ENCODE results near the gene NUP37. TPM values are rescaled to one million over a fixed set of nuclear protein-coding genes. Genes with fewer than 3 reads are reported as not detected.

NUP37 gene
- total RNA-seq, 1 experiment from 2014 or later, result 77.5 TPM

DNA sequence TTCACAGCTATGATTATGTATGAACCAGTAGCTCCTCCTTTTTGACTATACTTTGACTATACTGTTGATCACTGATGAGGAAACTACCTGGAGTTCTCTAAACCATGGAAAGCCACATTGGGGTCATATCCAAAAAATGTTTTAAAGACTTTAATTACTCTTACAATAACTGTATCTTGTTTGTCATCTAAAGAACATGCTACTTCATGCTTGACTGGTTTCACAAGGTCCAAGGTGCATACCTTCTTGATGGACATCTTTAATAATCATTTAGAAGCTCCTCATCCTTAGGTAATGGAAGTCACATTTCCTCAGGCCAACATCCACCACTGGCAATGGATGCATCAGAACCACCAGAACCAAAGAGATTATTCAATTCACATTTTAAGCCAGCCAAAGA, 88.1 kb downstream of the NUP37 start:
- no peak overlapping the region for H3K4me2 ChIP-seq (ENCODE audit: low read length)
- no peaks in the 10 kb centered on the region for H3K4me1 ChIP-seq (ENCODE audit: control insufficient read depth in 1 of 2, insufficient read depth in 2 of 2, low read length in 2 of 2)
- intact Hi-C loops (cut with micrococcal nuclease), result no loop called here
- H3K79me2 ChIP-seq (ENCODE audit: insufficient read depth, low read length), result no peaks in the 10 kb centered on the region
- CTCF ChIA-PET, result no interaction called here
- RAD21 ChIA-PET (ENCODE audit: low non-redundant PET in 1 of 2, low total read pairs in 2 of 2, uncharacterized antibody in 2 of 2, unreplicated experiment in 2 of 2), result no interaction called here
- no peak overlapping the region for H3K4me3 ChIP-seq (replicated peaks in 1 of 2; ENCODE audit: low read depth in 1 of 2, low read length in 2 of 2)
- ATAC-seq (no peak), DNase-seq (ENCODE audit: low read depth, low spot score) (no peak)
- H3K9ac ChIP-seq (ENCODE audit: low read length), result no peak overlapping the region
- H3K9me3 ChIP-seq (ENCODE audit: control insufficient read depth in 1 of 2, insufficient read depth in 1 of 2, low read depth in 1 of 2, low read length in 2 of 2), result no peaks in the 10 kb centered on the region
- POLR2A ChIA-PET, result no interaction called here
- no peaks in the 10 kb centered on the region for H3K27me3 ChIP-seq (ENCODE audit: insufficient read depth, low read length)
- TF ChIP-seq YY1 (IDR thresholded peaks at IDR 0.05; ENCODE audit: extremely low read depth, insufficient replicate concordance, low read depth, low read length), result no peak
- TF ChIP-seq EZH2 (IDR thresholded peaks at IDR 0.05), result no peak
- no peak for TF ChIP-seq CBX3 (IDR thresholded peaks at IDR 0.05; ENCODE audit: low read depth)
- TF ChIP-seq ZFX (IDR thresholded peaks at IDR 0.05), result no peak
- TF ChIP-seq TCF7L2 (IDR thresholded peaks at IDR 0.05; ENCODE audit: borderline replicate concordance, extremely low read depth, insufficient read depth, insufficient read length), result no peak
- no peak for TF ChIP-seq JUND (IDR thresholded peaks at IDR 0.05)
- no peak for TF ChIP-seq EGR1 (IDR thresholded peaks at IDR 0.05; ENCODE audit: low read depth)
- TF ChIP-seq SIN3A (IDR thresholded peaks at IDR 0.05; ENCODE audit: low read depth), result no peak
- TF ChIP-seq RAD21 (IDR thresholded peaks at IDR 0.05; ENCODE audit: low read depth), result no peak
- no peak for TF ChIP-seq SRF (IDR thresholded peaks at IDR 0.05; ENCODE audit: low read depth)
- H3K36me3 ChIP-seq (ENCODE audit: control insufficient read depth in 1 of 2, insufficient read depth in 2 of 2, low read length in 2 of 2), result no peaks in the 10 kb centered on the region
- no peak overlapping the region for H3K27ac ChIP-seq (ENCODE audit: low read depth, low read length)
- H4K20me1 ChIP-seq (ENCODE audit: insufficient read depth), result no peaks in the 10 kb centered on the region
- BruUV-seq (replicated peaks), result no TSS peak
- H3K9me2 ChIP-seq (ENCODE audit: insufficient read depth), result no peaks in the 10 kb centered on the region
- no peak overlapping the region for H2AFZ ChIP-seq (ENCODE audit: low read depth, low read length, poor library complexity, severe bottlenecking)

DNA sequence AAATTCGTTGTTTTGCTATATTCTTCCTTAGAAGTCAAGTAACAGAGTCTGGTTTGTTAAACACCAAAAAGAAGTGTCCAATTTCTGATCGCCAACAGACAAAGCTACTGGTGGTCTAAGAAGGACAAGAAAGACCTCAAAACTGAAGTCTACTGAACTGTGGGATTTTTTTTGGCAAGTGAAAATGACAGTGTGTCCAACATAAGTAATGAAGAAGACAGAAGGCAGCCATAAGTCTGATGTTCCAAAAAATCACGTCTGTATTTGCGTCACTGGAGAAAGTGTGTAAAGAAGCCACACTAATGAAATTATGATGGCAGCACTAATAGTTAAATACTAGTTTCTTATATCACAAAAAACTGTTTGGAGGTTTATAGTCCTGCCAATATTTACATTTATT, 90.8 kb downstream of the NUP37 start:
- H3K27ac ChIP-seq (ENCODE audit: low read depth, low read length), result no peak overlapping the region
- H3K9me2 ChIP-seq (ENCODE audit: insufficient read depth), result no peaks in the 10 kb centered on the region
- BruUV-seq (replicated peaks), result no TSS peak
- intact Hi-C loops (cut with micrococcal nuclease), result no loop called here
- H3K4me3 ChIP-seq (replicated peaks in 1 of 2; ENCODE audit: low read depth in 1 of 2, low read length in 2 of 2), result no peak overlapping the region
- ChIA-PET CTCF (no interaction called here), RAD21 (ENCODE audit: low non-redundant PET in 1 of 2, low total read pairs in 2 of 2, uncharacterized antibody in 2 of 2, unreplicated experiment in 2 of 2) (no interaction called here), POLR2A (no interaction called here)
- no peak overlapping the region for H3K4me2 ChIP-seq (ENCODE audit: low read length)
- DNase-seq (ENCODE audit: low read depth, low spot score), result no peak
- H4K20me1 ChIP-seq (ENCODE audit: insufficient read depth), result no peaks in the 10 kb centered on the region
- H3K9ac ChIP-seq (ENCODE audit: low read length), result no peak overlapping the region
- ATAC-seq, result no peak
- H3K9me3 ChIP-seq (ENCODE audit: control insufficient read depth in 1 of 2, insufficient read depth in 1 of 2, low read depth in 1 of 2, low read length in 2 of 2), result no peaks in the 10 kb centered on the region
- H3K27me3 ChIP-seq (ENCODE audit: insufficient read depth, low read length), result no peaks in the 10 kb centered on the region
- H3K4me1 ChIP-seq (ENCODE audit: control insufficient read depth in 1 of 2, insufficient read depth in 2 of 2, low read length in 2 of 2), result no peaks in the 10 kb centered on the region
- no peaks in the 10 kb centered on the region for H3K36me3 ChIP-seq (ENCODE audit: control insufficient read depth in 1 of 2, insufficient read depth in 2 of 2, low read length in 2 of 2)
- H3K79me2 ChIP-seq (ENCODE audit: insufficient read depth, low read length), result no peaks in the 10 kb centered on the region
- H2AFZ ChIP-seq (ENCODE audit: low read depth, low read length, poor library complexity, severe bottlenecking), result no peak overlapping the region
- TF ChIP-seq TCF7L2 (IDR thresholded peaks at IDR 0.05; ENCODE audit: borderline replicate concordance, extremely low read depth, insufficient read depth, insufficient read length), result no peak
- TF ChIP-seq JUND (IDR thresholded peaks at IDR 0.05), result no peak
- no peak for TF ChIP-seq ZNF274 (IDR thresholded peaks at IDR 0.05; ENCODE audit: low read depth, low read length)
- no peak for TF ChIP-seq FOSL1 (IDR thresholded peaks at IDR 0.05; ENCODE audit: low read depth)
- TF ChIP-seq, protein P1, sequence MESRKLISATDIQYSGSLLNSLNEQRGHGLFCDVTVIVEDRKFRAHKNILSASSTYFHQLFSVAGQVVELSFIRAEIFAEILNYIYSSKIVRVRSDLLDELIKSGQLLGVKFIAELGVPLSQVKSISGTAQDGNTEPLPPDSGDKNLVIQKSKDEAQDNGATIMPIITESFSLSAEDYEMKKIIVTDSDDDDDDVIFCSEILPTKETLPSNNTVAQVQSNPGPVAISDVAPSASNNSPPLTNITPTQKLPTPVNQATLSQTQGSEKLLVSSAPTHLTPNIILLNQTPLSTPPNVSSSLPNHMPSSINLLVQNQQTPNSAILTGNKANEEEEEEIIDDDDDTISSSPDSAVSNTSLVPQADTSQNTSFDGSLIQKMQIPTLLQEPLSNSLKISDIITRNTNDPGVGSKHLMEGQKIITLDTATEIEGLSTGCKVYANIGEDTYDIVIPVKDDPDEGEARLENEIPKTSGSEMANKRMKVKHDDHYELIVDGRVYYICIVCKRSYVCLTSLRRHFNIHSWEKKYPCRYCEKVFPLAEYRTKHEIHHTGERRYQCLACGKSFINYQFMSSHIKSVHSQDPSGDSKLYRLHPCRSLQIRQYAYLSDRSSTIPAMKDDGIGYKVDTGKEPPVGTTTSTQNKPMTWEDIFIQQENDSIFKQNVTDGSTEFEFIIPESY (IDR thresholded peaks at IDR 0.05; ENCODE audit: extremely low read depth, insufficient replicate concordance, low read length), result no peak
- TF ChIP-seq, protein P2, sequence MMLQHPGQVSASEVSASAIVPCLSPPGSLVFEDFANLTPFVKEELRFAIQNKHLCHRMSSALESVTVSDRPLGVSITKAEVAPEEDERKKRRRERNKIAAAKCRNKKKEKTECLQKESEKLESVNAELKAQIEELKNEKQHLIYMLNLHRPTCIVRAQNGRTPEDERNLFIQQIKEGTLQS (IDR thresholded peaks at IDR 0.05), result no peak
- TF ChIP-seq, protein P3, sequence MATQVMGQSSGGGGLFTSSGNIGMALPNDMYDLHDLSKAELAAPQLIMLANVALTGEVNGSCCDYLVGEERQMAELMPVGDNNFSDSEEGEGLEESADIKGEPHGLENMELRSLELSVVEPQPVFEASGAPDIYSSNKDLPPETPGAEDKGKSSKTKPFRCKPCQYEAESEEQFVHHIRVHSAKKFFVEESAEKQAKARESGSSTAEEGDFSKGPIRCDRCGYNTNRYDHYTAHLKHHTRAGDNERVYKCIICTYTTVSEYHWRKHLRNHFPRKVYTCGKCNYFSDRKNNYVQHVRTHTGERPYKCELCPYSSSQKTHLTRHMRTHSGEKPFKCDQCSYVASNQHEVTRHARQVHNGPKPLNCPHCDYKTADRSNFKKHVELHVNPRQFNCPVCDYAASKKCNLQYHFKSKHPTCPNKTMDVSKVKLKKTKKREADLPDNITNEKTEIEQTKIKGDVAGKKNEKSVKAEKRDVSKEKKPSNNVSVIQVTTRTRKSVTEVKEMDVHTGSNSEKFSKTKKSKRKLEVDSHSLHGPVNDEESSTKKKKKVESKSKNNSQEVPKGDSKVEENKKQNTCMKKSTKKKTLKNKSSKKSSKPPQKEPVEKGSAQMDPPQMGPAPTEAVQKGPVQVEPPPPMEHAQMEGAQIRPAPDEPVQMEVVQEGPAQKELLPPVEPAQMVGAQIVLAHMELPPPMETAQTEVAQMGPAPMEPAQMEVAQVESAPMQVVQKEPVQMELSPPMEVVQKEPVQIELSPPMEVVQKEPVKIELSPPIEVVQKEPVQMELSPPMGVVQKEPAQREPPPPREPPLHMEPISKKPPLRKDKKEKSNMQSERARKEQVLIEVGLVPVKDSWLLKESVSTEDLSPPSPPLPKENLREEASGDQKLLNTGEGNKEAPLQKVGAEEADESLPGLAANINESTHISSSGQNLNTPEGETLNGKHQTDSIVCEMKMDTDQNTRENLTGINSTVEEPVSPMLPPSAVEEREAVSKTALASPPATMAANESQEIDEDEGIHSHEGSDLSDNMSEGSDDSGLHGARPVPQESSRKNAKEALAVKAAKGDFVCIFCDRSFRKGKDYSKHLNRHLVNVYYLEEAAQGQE (IDR thresholded peaks at IDR 0.05; ENCODE audit: low read depth), result no peak
- no peak for TF ChIP-seq SIN3A (IDR thresholded peaks at IDR 0.05; ENCODE audit: low read depth)
- TF ChIP-seq CEBPB (IDR thresholded peaks at IDR 0.05; ENCODE audit: low read depth), result no peak
- no peak for TF ChIP-seq SP1 (IDR thresholded peaks at IDR 0.05; ENCODE audit: low read depth)
- no peak for TF ChIP-seq CBX3 (IDR thresholded peaks at IDR 0.05; ENCODE audit: low read depth)
- no peak for TF ChIP-seq ZFX (IDR thresholded peaks at IDR 0.05)

Measured in HCT116 (cell line).